Endothelial cell of umbilical vein (primary cell): ENCODE data around the gene NR1H4. TPM values are rescaled to one million over a fixed set of nuclear protein-coding genes. Genes with fewer than 3 reads are reported as not detected.

Source experiments
- BruUV-seq: library from RNA; stranded (reverse); fragments of 400-500 nt; replicated peaks from 2 replicates; lab custom pipeline; 2021; lab: Mats Ljungman, UMichigan
- CTCF ChIA-PET: fragments of 300-600, 350-600 bp; sonication (Branson Sonifier 250); formaldehyde crosslinking; loops from one replicate; lab custom pipeline; 2021; ENCODE audit warnings: antibody characterized with exemption, inconsistent platforms; lab: Charles Lee
- POLR2A ChIA-PET: fragments of 300-600, 350-600 bp; sonication (Branson Sonifier 250); formaldehyde crosslinking; loops from one replicate; lab custom pipeline; 2021; ENCODE audit warnings: antibody characterized with exemption, inconsistent platforms; lab: Charles Lee
- DNase-seq: peaks from one replicate; pipeline ENCODE4 v3.0.0-alpha.2; 2011; ENCODE audit warnings: low read depth, low spot score
- FAIRE-seq: peaks from 2 replicates; lab custom pipeline; 2011; peaks lifted over from hg19 to GRCh38; lab: Jason Lieb, UNC
- H2AFZ ChIP-seq: 2 replicates; pipeline ENCODE4 v1.6.0; 2012; ENCODE audit warnings: low read depth, low read length, control low read depth, inconsistent platforms
- H3K27ac ChIP-seq: 2 replicates; pipeline ENCODE4 v1.5.1; 2011; ENCODE audit warnings: low read depth, mild to moderate bottlenecking, control low read depth, low read length, moderate library complexity; ENCODE audit not compliant: insufficient read depth
- H3K27me3 ChIP-seq, 2 experiments: 2 replicates each; pipeline versions ENCODE4 v1.6.0 to v1.6.1; 2011; ENCODE audit warnings: low read length in 2 of 2, mixed read lengths in 1 of 2; ENCODE audit not compliant: control insufficient read depth in 2 of 2, insufficient read depth in 2 of 2
- H3K36me3 ChIP-seq, 2 experiments: 2 replicates in 1 of 2; 3 replicates in 1 of 2; pipeline ENCODE4 v1.5.1; 2011; ENCODE audit warnings: low read length in 2 of 2, mild to moderate bottlenecking in 1 of 2, moderate library complexity in 1 of 2; ENCODE audit not compliant: control insufficient read depth in 2 of 2, insufficient read depth in 2 of 2; ENCODE audit errors: extremely low read depth in 1 of 2
- H3K4me1 ChIP-seq: 3 replicates; pipeline ENCODE4 v1.5.1; 2011; ENCODE audit warnings: mild to moderate bottlenecking, low read length; ENCODE audit not compliant: control insufficient read depth, insufficient read depth; ENCODE audit errors: extremely low read depth
- H3K4me2 ChIP-seq: 2 replicates; pipeline ENCODE4 v1.6.1; 2011; ENCODE audit warnings: low read length, control low read depth, mixed read lengths; ENCODE audit not compliant: insufficient read depth
- H3K4me3 ChIP-seq, 3 experiments: fragments of 200-600 bp in 1 of 3; sonication (generic), shearing (Covaris generic) in 1 of 3; replicated peaks in 1 of 3; 2 replicates each; pipeline ENCODE4 v1.5.1; 2011 to 2016; ENCODE audit warnings: control low read depth in 3 of 3, low read length in 3 of 3, mild to moderate bottlenecking in 2 of 3, inconsistent platforms in 1 of 3, low read depth in 1 of 3, moderate library complexity in 1 of 3; ENCODE audit not compliant: insufficient read depth in 1 of 3
- H3K79me2 ChIP-seq: 2 replicates; pipeline ENCODE4 v1.6.0; 2012; ENCODE audit warnings: low read length, inconsistent platforms; ENCODE audit not compliant: control insufficient read depth, insufficient read depth
- H3K9ac ChIP-seq: replicated peaks from 2 replicates; pipeline ENCODE3; 2011; ENCODE audit warnings: low read length, control low read depth; ENCODE audit not compliant: insufficient read depth; ENCODE audit errors: extremely low read depth
- H3K9me1 ChIP-seq: replicated peaks from 3 replicates; pipeline ENCODE4 v1.6.0; 2011; ENCODE audit warnings: mild to moderate bottlenecking, low read length; ENCODE audit not compliant: control insufficient read depth, insufficient read depth; ENCODE audit errors: extremely low read depth
- H3K9me3 ChIP-seq: replicated peaks from 2 replicates; pipeline ENCODE4 v1.5.1; 2012; ENCODE audit warnings: low read length, inconsistent platforms; ENCODE audit not compliant: control insufficient read depth, insufficient read depth
- H4K20me1 ChIP-seq: replicated peaks from 2 replicates; pipeline ENCODE3; 2011; ENCODE audit warnings: mild to moderate bottlenecking, low read length; ENCODE audit not compliant: control insufficient read depth, insufficient read depth; ENCODE audit errors: extremely low read depth
- CTCF ChIP-seq, 2 donors: IDR thresholded peaks; 1 replicate in 1 of 2; 2 replicates in 1 of 2; pipeline ENCODE4 v1.5.1; 2011; ENCODE audit warnings: low read length in 2 of 2, mild to moderate bottlenecking in 2 of 2, moderate library complexity in 2 of 2, control low read depth in 1 of 2, inconsistent platforms in 1 of 2, low read depth in 1 of 2; ENCODE audit not compliant: insufficient read depth in 1 of 2; ENCODE audit errors: extremely low read depth in 1 of 2
- EZH2 ChIP-seq: IDR thresholded peaks from 2 replicates; pipeline ENCODE4 v1.6.1; 2012; ENCODE audit warnings: borderline replicate concordance, low read depth, mild to moderate bottlenecking, moderate library complexity, low read length, inconsistent platforms; ENCODE audit not compliant: severe bottlenecking
- FOS ChIP-seq: IDR thresholded peaks from 2 replicates; pipeline ENCODE4 v1.6.1; 2011; ENCODE audit warnings: mild to moderate bottlenecking, low read length, moderate library complexity, borderline replicate concordance; ENCODE audit not compliant: insufficient read depth
- GATA2 ChIP-seq: IDR thresholded peaks from 2 replicates; pipeline ENCODE4 v1.7.0; 2011; ENCODE audit warnings: low read depth, mild to moderate bottlenecking, moderate library complexity, mixed read lengths, low read length; ENCODE audit not compliant: insufficient read length, insufficient read depth
- JUN ChIP-seq: IDR thresholded peaks from 2 replicates; pipeline ENCODE4 v1.6.1; 2011; ENCODE audit warnings: borderline replicate concordance, low read depth; ENCODE audit not compliant: insufficient read length, insufficient read depth
- MYC ChIP-seq: IDR thresholded peaks from one replicate; pipeline ENCODE4 v1.6.1; 2011; ENCODE audit warnings: mild to moderate bottlenecking, low read depth, low read length
- POLR2A ChIP-seq: IDR thresholded peaks from 2 replicates; pipeline ENCODE4 v1.6.1; 2012; ENCODE audit warnings: low read depth, mild to moderate bottlenecking, control low read depth, low read length
- POLR2AphosphoS5 ChIP-seq: IDR thresholded peaks from 2 replicates; pipeline ENCODE4 v1.6.1; 2012; ENCODE audit warnings: low read depth, mild to moderate bottlenecking, control low read depth, low read length, moderate library complexity; ENCODE audit not compliant: insufficient read depth
- dilution Hi-C: fragments of 300-500 bp; cut with MboI; formaldehyde crosslinking; loops from one replicate; pipeline ENCODE4 v1.15.0; 2019; ENCODE audit warnings: low sequenced_read_pairs; ENCODE audit not compliant: extremely low pct_ligation_motif_present
- intact Hi-C: fragments of 100-400 bp; cut with micrococcal nuclease; formaldehyde crosslinking; loops from one replicate; pipeline ENCODE4 v1.10.0; 2022
- polyA plus RNA-seq, 4 experiments: library from polyadenylated mRNA; depleted of rRNA in 3 of 4; stranded (reverse) in 3 of 4; unstranded in 1 of 4; fragments of >200 nt; gene quantifications; 2 replicates each; pipeline versions ENCODE4 v1.2.1 to v1.2.3, GENCODE V29; 2011 to 2012; ENCODE audit warnings: missing spikeins in 1 of 4
- total RNA-seq: library from RNA; stranded (reverse); gene quantifications from 2 replicates; pipeline ENCODE4 v1.2.3, GENCODE V29; 2021
- TF ChIP-seq, protein P1 (sequence below): IDR thresholded peaks from 2 replicates; pipeline ENCODE4 v1.6.1; 2011; ENCODE audit not compliant: insufficient read depth, insufficient read length

The NR1H4 gene
- total and polyA plus RNA-seq, 2 donors (not counting 3 experiments of a cell fraction or from before 2014, with no cell fraction given) = not detected

- TF ChIP-seq MYC (no peak), EZH2 (no peak), CTCF (IDR thresholded peaks at IDR 0.05; ENCODE audit: extremely low read depth in 1 of 2, insufficient read depth in 1 of 2, low read depth in 1 of 2, low read length in 2 of 2) (no peak), GATA2 (no peak), POLR2A (no peak), POLR2AphosphoS5 (no peak), JUN (no peak), FOS (no peak)
- TF ChIP-seq, protein P1, sequence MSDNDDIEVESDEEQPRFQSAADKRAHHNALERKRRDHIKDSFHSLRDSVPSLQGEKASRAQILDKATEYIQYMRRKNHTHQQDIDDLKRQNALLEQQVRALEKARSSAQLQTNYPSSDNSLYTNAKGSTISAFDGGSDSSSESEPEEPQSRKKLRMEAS = no peak
- ChIA-PET POLR2A (no interaction called here), CTCF (no interaction called here)
- no peaks in the 10 kb centered on the region for H3K9me3 ChIP-seq
- FAIRE-seq (no peak), DNase-seq (no peak)
- no peak overlapping the region for H2AFZ ChIP-seq
- BruUV-seq = no TSS peak
- no peak overlapping the region for H3K4me2 ChIP-seq
- H3K79me2 ChIP-seq = no peaks in the 10 kb centered on the region
- no peak overlapping the region for H3K27ac ChIP-seq
- intact Hi-C loops = no loop called here
- H3K9me1 ChIP-seq = no peaks in the 10 kb centered on the region
- H3K27me3 ChIP-seq = no peaks in the 10 kb centered on the region
- H3K4me1 ChIP-seq = no peaks in the 10 kb centered on the region
- H3K36me3 ChIP-seq = no peaks in the 10 kb centered on the region
- no peaks in the 10 kb centered on the region for H4K20me1 ChIP-seq
- H3K9ac ChIP-seq = no peak overlapping the region
- dilution Hi-C loops = no loop called here
- no peak overlapping the region for H3K4me3 ChIP-seq
Observed at GRCh38 chr12:100521958-100522357, 48.3 kb downstream of the NR1H4 start.
